ENCODE results near the gene GNAO1. TPM values are rescaled to one million over a fixed set of nuclear protein-coding genes. Genes with fewer than 3 reads are reported as not detected.

The GNAO1 gene
- polyA plus RNA-seq, 1 donor (not counting 4 experiments of a cell fraction or from before 2014, with no cell fraction given), result 0.13 TPM

GRCh38 chr16:56340864-56341365 lies 149.6 kb downstream of the GNAO1 start:
- no peaks in the 10 kb centered on the region for H4K20me1 ChIP-seq (ENCODE audit: control insufficient read depth, extremely low read depth, insufficient read depth, low read length)
- H3K4me3 ChIP-seq (ENCODE audit: control insufficient read depth in 2 of 3, extremely low read depth in 1 of 3, insufficient read depth in 2 of 3, low read depth in 1 of 3, low read length in 3 of 3), result no peak overlapping the region
- no peaks in the 10 kb centered on the region for H3K27me3 ChIP-seq (ENCODE audit: control insufficient read depth, extremely low read depth, insufficient read depth, low read length)
- no peak for FAIRE-seq
- DNase-seq (ENCODE audit: low read depth, low spot score), result no peak
- no peak overlapping the region for H3K27ac ChIP-seq (ENCODE audit: control insufficient read depth, insufficient read depth, low read length)
- H3K9ac ChIP-seq (ENCODE audit: control insufficient read depth, extremely low read depth, insufficient read depth, low read length), result no peak overlapping the region
- TF ChIP-seq CTCF (optimal IDR thresholded peaks at IDR 0.05 in 1 of 3, IDR thresholded peaks at IDR 0.05 in 1 of 3, conservative IDR thresholded peaks at IDR 0.05 in 1 of 3; ENCODE audit: extremely low read depth in 1 of 3, insufficient read depth in 2 of 3, low read length in 3 of 3), result no peak
- no peak for TF ChIP-seq EZH2 (IDR thresholded peaks at IDR 0.05; ENCODE audit: low read length)
- H3K4me1 ChIP-seq (ENCODE audit: control insufficient read depth, extremely low read depth, insufficient read depth, low read length), result peaks cover 29% of the 10 kb centered on the region
- H3K36me3 ChIP-seq (ENCODE audit: control insufficient read depth in 2 of 2, extremely low read depth in 1 of 2, insufficient read depth in 2 of 2, low read length in 2 of 2), result no peaks in the 10 kb centered on the region
- dilution Hi-C loops (cut with MboI; ENCODE audit: extremely low pct_ligation_motif_present, low sequenced_read_pairs), result no loop called here
- H3K4me2 ChIP-seq (ENCODE audit: control insufficient read depth, extremely low read depth, insufficient read depth, low read depth, low read length), result no peak overlapping the region
- no peak overlapping the region for H2AFZ ChIP-seq (ENCODE audit: control insufficient read depth, low read length)
- no peaks in the 10 kb centered on the region for H3K9me1 ChIP-seq (ENCODE audit: control insufficient read depth, extremely low read depth, insufficient read depth, low read length)
- no peaks in the 10 kb centered on the region for H3K79me2 ChIP-seq (ENCODE audit: control insufficient read depth, insufficient read depth, low read length)
- no peaks in the 10 kb centered on the region for H3K9me3 ChIP-seq (ENCODE audit: control insufficient read depth, low read depth, low read length)

- H3K9ac ChIP-seq (ENCODE audit: control insufficient read depth, extremely low read depth, insufficient read depth, low read length), result no peak overlapping the region
- H3K9me3 ChIP-seq (ENCODE audit: control insufficient read depth, low read depth, low read length), result no peaks in the 10 kb centered on the region
Observed at GRCh38 chr16:56341656-56342399, 150.5 kb downstream of the GNAO1 start.

More at GRCh38 chr16:56341656-56342399, 150.5 kb downstream of the GNAO1 start:
- Histone ChIP-seq H3K9me1 (ENCODE audit: control insufficient read depth, extremely low read depth, insufficient read depth, low read length) (no peaks in the 10 kb centered on the region), H3K79me2 (ENCODE audit: control insufficient read depth, insufficient read depth, low read length) (no peaks in the 10 kb centered on the region), H2AFZ (ENCODE audit: control insufficient read depth, low read length) (no peak overlapping the region), H3K4me2 (ENCODE audit: control insufficient read depth, extremely low read depth, insufficient read depth, low read depth, low read length) (no peak overlapping the region), H3K4me1 (ENCODE audit: control insufficient read depth, extremely low read depth, insufficient read depth, low read length) (peaks cover 20% of the 10 kb centered on the region), H3K27ac (ENCODE audit: control insufficient read depth, insufficient read depth, low read length) (no peak overlapping the region), H3K4me3 (ENCODE audit: control insufficient read depth in 2 of 3, extremely low read depth in 1 of 3, insufficient read depth in 2 of 3, low read depth in 1 of 3, low read length in 3 of 3) (no peak overlapping the region), H4K20me1 (ENCODE audit: control insufficient read depth, extremely low read depth, insufficient read depth, low read length) (no peaks in the 10 kb centered on the region), H3K36me3 (ENCODE audit: control insufficient read depth in 2 of 2, extremely low read depth in 1 of 2, insufficient read depth in 2 of 2, low read length in 2 of 2) (no peaks in the 10 kb centered on the region), H3K27me3 (ENCODE audit: control insufficient read depth, extremely low read depth, insufficient read depth, low read length) (no peaks in the 10 kb centered on the region)
- no peak for DNase-seq (ENCODE audit: low read depth, low spot score)
- TF ChIP-seq EZH2 (IDR thresholded peaks at IDR 0.05; ENCODE audit: low read length) (no peak), CTCF (optimal IDR thresholded peaks at IDR 0.05 in 1 of 3, IDR thresholded peaks at IDR 0.05 in 1 of 3, conservative IDR thresholded peaks at IDR 0.05 in 1 of 3; ENCODE audit: extremely low read depth in 1 of 3, insufficient read depth in 2 of 3, low read length in 3 of 3) (no peak)
- no peak for FAIRE-seq
- dilution Hi-C loops (cut with MboI; ENCODE audit: extremely low pct_ligation_motif_present, low sequenced_read_pairs), result no loop called here

Measured in keratinocyte (primary cell).